ENCODE data around the gene RMND5A.
"Not testable (repeated sequence)": the region's sequence is repeated elsewhere in the genome, so short reads cannot be mapped to it uniquely, and the experiment has no call there.

RMND5A gene

GRCh38 chr2:86719263-86719636 is 841 bp upstream of the RMND5A start:
- not testable (repeated sequence) for DNase-seq

DNA sequence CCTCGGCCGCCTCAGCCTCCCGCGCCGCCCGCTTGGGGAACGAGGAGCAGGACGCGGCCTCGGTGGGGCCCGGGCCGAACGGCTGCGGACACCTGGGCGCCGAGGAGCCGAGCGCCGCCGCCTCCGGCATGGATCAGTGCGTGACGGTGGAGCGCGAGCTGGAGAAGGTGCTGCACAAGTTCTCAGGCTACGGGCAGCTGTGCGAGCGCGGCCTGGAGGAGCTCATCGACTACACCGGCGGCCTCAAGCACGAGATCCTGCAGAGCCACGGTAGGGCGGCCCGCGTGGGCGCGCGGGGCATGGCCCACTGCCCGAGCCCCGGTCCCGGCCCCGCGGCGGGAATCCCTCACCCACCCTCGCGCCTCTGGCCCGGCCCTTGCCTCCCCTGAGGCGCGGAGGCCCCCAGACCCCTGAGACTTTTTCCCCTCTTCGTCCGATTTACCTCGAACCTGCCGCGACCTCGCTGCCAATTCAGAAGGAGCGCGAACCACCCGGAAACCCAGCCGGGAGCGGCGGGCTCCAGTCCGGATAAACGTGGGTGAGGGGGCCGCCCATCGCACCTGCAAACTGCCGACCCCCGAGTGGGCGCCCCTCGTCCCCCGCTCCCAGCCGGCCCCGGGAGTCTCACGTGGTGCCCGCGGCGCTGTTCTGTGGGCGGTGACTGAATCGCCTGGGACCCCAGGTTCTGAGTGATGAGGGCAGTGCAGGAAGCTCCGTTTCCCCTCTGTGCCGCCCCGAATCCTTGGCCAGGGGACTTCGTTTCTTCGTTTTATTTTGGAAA is 639 bp downstream of the RMND5A start:
- peak; percentile 4 for DNase-seq

GRCh38 chr2:86725706-86726105 is 5.6 kb downstream of the RMND5A start:
- DNase-seq, result not testable (repeated sequence)

DNA sequence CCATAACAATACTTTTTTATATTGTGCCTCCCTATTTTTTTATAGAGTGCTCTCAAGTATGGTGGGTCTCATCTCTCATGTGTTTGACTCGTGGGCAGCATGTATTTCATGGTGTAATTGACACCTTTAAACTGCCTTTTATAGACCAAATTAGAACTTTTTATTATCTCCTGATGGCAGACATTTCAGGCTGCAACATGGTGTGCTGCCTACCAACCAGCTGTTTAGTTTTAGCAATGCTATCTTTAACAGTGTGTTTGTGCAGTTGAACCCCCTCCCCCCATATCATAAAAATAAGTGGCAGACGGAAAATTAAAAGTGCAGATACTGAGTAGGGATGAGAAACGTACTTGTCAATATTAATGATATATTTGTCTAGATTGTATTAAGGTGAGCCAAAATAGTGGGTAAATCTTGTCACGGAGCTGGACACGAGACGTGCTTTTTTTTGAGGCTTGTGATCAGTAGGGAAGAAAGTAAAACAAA is 12.0 kb downstream of the RMND5A start:
- not testable (repeated sequence) for DNase-seq

GRCh38 chr2:86732837-86733236 is 12.7 kb downstream of the RMND5A start:
- not testable (repeated sequence) for DNase-seq

- DNase-seq, result not testable (repeated sequence)
These were observed 13.4 kb downstream of the RMND5A start for GRCh38 chr2:86733528-86733927.

GRCh38 chr2:86734896-86735295 is 14.8 kb downstream of the RMND5A start:
- not testable (repeated sequence) for DNase-seq

GRCh38 chr2:86739485-86739884 is 19.4 kb downstream of the RMND5A start:
- DNase-seq, result not testable (repeated sequence)

DNA sequence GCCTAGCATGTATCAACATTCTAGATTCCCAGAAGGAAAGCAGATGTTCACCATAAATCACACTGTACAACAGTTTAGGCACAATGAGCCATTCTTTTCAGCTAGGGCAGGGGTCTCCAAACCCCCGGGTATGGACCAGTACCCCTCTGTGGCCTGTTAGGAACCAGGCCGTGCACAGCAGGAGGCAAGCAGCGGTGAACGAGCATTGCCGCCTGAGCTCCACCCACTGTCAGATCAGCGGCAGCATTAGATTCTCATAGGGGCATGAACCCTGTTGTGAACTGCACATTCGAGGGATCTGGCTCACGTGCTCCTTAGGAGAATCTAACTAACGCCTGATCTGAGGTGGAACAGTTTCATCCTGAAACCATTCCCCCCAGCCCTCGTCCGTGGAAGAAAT is 19.8 kb downstream of the RMND5A start:
- DNase-seq, result not testable (repeated sequence)

DNA sequence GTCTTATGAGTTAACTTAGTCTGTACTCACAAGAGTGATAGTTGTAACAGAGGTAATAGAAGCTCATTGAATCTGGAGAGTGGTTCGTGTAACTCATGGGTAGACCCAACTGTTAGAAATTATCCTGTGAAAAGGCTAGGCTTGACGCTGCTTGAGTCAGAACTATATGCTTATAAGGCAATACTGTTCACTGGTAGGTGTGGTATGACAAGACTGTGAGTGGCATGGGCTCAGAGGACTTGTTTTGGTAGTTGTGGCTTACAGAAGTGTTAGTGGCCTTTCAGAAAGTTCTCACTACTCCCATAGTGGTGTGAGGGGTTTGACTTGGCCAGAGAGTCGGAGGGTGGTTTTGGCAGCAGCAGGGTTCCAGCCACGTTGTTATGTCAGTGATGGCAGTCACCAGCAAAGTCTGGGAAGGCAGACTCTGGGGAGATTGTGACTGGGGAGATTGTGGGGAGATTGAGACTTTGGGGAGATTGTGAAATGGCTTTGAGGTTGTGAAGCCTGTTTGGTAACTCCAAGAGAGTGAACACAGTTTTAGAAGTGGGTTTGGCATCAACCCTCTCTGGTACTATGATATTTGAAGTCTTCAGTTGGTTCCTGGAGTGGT is 21.9 kb downstream of the RMND5A start:
- not testable (repeated sequence) for DNase-seq

DNA sequence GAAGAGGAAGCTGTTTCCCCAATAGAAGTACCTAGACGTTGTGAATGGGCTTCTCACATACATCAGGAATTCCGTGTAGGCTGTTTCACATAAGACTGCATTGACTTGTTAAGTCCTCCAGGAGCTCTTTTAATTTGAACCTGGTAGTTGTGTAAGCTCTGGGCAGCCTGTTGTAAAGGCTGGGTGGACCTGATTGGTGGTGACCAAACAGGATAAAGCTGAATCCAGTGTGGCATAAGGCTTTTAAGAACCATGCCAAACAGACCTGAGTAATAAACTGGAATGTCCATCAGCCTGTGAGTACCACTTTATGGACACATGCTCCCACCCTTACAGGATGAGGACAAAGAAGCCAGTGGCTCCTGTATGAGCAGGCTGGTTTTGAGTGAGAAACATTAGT is 24.1 kb downstream of the RMND5A start:
- no peak for DNase-seq

DNA sequence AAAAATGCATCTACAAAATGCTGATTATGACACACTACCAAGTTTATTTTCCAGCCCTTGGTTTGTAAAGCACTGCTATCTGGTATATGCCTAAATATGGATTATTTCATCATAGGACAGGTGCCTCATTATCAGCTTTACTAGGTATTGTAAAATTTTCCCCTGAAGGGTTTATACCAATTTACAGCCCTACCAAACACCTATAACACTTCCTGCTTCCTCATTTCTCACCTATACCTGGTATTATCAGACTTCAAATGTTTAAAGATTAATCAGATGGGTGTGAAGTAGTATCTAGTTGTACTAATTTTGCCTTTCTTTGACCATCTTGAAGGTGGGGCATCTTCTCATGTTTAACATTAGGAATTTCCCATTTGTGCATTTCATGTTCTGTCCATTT is 26.8 kb downstream of the RMND5A start:
- DNase-seq, result no peak

DNA sequence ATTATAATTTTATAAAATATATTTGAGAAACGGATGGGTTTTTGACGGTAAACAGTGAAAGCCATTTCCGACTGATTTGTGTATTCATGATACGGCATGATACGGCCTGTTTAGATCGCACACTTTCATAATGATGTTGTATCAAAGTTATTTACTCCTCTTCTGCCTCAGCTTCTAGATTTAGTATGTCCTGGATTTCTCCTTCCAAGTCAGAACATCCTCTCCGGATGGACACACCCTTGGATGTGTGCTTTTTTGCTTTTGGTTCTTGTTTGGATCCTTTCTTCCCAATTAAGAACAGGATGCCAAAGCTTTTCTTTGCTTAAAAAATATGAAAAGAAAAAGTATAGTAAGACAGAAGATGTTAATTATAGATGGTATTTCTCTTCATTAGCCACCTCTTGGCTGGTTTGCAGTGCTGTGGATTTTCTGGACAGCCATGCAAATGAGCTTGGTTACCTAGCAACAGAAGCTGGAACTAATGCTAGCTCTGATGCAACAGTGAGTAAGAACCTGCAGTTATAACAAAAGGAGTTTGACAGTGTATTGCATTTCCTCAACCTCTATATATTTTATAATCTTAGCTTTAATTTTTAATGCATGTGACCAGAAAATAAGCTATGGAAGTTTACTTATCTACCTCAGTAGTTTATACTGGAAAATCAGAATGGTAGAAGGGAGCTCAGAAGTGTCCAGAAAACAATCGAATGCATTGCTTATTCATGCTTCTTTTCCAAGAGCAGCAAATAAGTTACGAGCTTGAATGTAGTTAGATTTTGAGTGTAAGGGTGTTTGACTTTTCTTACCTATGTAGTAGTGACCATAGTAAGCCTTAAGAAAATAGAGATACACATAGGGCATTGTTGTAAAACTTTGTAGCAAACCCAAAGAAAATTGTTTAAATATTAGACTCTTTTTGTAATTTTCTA is 27.9 kb downstream of the RMND5A start:
- DNase-seq, result peak; percentile 65

DNA sequence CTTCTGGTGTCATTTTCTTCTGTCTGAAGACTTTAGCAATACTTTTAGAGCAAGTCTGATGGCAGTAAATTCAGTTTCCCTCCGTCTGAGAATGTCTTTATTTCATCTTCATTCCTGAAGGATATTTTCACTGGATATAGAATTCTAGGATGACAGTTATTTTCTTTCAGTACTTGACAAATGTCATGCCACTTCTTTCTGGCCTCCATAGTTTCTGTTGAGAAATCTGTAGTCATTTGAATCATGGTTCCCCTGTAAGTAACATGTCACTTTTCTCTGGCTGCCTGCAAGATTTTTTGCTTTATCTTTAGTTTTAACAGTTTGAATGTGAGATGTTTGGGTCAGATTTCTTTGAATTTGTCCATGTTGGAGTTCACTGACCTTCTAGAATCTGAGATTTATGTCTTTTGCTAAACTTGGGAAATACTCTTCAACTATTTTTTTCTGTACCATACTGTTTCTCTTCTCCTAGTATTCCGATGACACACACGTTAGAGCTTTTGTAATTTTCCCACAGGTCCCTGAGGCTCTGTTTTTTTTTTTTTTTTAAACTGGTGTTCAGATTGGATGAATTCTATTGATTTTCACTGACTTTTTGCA is 30.2 kb downstream of the RMND5A start:
- no peak for DNase-seq

DNA sequence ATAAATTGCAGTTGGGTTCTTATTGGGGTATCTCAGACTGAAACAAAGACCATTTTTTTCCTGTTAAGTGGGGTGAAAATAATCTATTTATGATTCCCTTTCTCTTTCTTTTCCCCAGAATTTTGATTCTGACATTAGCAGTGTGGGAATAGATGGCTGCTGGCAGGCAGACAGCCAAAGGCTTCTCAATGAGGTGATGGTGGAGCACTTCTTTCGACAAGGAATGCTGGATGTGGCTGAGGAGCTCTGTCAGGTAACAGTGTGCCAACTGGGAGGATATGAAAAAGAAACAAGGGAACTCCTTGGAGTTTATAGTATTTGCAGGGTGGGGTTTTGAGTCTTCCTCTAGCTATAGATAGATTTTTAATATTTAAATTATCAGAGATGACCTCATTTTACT is 31.7 kb downstream of the RMND5A start:
- DNase-seq, result no peak

- no peak for DNase-seq
These were observed 32.8 kb downstream of the RMND5A start for GRCh38 chr2:86752934-86753333.

DNA sequence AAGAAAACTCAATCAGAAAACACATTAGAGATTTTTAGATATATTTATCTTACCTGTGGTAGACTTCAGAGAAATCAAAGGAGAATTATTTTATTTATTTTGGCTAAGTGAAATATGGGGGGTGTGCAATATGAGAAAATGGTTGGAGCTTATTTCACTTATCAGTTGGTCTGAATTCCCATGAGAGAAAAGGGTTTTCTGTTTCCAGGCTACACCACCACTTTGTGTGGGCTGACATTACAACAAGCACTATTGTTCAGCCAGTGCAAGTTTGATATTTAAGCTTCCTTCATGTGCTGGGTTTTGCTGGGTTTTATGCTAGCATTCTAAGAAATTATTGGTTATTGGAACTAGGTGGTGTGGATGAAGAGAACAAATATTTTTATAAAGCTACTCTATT is 33.5 kb downstream of the RMND5A start:
- no peak for DNase-seq

- no peak for DNase-seq
These were observed 38.3 kb downstream of the RMND5A start for GRCh38 chr2:86758405-86758804.

- no peak for DNase-seq
These were observed 40.3 kb downstream of the RMND5A start for GRCh38 chr2:86760371-86760770.

DNA sequence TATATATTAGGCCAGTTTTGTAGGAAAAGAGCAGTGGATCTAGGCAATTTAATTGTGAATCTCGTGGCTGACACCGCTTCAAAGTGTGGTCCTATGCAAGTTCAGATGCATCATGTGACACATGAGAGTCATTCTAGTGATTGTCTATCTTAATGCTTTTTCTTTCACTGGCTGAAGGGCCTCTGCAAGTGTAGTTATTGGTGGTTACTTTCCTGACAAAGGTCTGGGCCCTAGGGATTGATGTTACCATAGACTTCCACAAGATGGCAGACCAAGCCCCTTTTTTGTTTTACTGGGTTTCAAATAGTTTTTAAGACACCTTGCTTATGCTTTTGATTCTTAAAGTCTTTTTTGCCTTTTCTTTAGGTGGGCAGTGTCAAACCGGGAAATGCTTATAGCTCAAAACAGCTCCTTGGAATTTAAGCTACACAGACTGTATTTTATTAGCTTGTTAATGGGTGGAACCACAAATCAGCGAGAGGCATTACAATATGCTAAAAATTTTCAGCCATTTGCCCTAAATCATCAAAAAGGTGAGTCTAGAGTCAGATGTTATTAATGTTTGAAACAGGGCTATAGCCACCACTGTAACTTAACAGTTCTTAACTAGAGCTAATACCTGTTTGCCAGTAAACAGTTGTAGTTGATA is 44.7 kb downstream of the RMND5A start:
- DNase-seq, result peak; percentile 31

DNA sequence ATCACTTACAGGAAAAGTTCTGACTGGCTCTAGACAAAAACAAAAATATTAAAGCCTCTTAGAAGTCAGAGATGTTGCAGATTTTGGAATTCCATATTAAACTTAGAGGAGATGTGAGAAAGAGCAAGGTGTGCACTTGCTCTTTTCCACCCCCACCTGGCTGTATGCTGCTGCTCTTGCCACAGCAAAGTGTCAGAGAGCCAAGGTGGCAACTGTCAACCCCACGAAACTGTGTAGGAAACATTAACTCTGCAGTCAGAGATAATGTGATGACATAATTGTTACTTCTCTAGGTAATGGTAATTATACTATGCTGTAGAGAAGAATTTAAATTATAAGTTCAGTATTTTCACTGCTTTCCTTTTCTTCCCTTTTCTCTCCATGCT is 45.2 kb downstream of the RMND5A start:
- DNase-seq, result no peak

DNA sequence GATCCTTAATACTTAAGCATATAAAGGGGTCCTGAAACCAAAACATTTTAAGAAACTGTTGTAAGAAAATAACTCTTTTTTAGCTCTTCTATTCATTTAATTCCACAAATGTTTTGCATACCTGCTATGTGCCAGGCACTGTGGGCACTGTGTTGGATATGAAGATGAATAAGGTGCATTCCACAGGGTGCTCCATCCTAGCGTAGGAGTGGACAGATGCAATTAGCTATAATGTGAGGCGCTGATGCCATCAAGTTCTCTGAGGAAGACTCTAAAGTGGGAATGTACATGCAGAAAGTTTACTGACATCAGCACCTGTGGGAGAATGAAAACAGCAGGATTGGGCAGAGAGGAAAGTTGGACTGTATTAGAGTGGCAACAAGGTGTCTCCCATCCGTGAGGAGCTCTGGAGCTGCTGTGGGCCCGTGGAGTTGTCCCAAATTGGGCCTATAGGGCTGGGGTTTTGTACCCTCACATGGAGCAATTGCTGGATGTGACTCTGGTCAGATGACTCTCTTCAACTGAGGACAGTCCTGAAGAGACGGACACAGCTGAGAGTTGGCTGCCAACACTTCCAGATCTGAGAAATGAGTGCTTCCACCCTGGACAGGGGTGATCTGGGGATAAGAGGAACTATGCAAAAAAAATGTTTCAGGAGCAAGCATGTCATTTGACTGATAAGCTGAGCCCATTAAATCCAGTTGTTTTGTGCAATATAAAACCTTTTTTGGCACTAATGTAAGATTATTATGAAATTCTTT is 48.3 kb downstream of the RMND5A start:
- DNase-seq, result no peak

All from NCI-H526 treated with DMSO at 0.1 percent for 48 hours (cell line).